GM12878 (cell line): ENCODE measurements around the gene MYRF. TPM values are rescaled to one million over a fixed set of nuclear protein-coding genes. Genes with fewer than 3 reads are reported as not detected.

Experiments
- CBX3 ChIP-seq: fragments of 200-600 bp; sonication (generic); IDR thresholded peaks from 2 replicates; pipeline ENCODE4 v1.6.1; 2016; ENCODE audit warnings: low read depth, borderline replicate concordance
- CEBPB ChIP-seq, 2 experiments: fragments of 150-350 bp in 1 of 2; IDR thresholded peaks; 2 replicates each; pipeline ENCODE4 v1.6.1; 2012 to 2014; ENCODE audit warnings: low read depth in 2 of 2, low read length in 2 of 2, borderline replicate concordance in 1 of 2, inconsistent platforms in 1 of 2
- CEBPZ ChIP-seq: fragments of 150-350 bp; IDR thresholded peaks from 2 replicates; pipeline ENCODE4 v1.6.1; 2016; ENCODE audit warnings: low read depth, low read length
- CTCF ChIP-seq, 3 experiments: IDR thresholded peaks in 2 of 3; conservative IDR thresholded peaks in 1 of 3; 2 replicates each; pipeline ENCODE4 v1.5.1; 2011; ENCODE audit warnings: low read depth in 3 of 3, low read length in 3 of 3, mild to moderate bottlenecking in 3 of 3, control low read depth in 2 of 3, moderate library complexity in 2 of 3, inconsistent platforms in 1 of 3, mixed read lengths in 1 of 3; ENCODE audit not compliant: control insufficient read depth in 2 of 3, insufficient read depth in 1 of 3; ENCODE audit errors: extremely low read depth in 1 of 3
- DPF2 ChIP-seq: fragments of 450-650 bp; IDR thresholded peaks from 2 replicates; pipeline ENCODE4 v1.6.1; 2017; ENCODE audit warnings: mild to moderate bottlenecking
- ESRRA ChIP-seq: IDR thresholded peaks from 2 replicates; pipeline ENCODE4 v1.6.1; 2012; ENCODE audit warnings: mild to moderate bottlenecking, low read length, improper control_type of control experiment
- GABPA ChIP-seq: IDR thresholded peaks from 2 replicates; pipeline ENCODE4 v1.6.1; 2014; ENCODE audit warnings: antibody characterized with exemption, low read depth, mild to moderate bottlenecking, inconsistent platforms
- HDAC6 ChIP-seq: fragments of 200-600 bp; sonication (generic); IDR thresholded peaks from one replicate; pipeline ENCODE4 v1.8.0; 2017; ENCODE audit warnings: antibody characterized with exemption; ENCODE audit not compliant: unreplicated experiment
- IKZF2 ChIP-seq, 2 experiments: fragments of 450-650 bp; IDR thresholded peaks; 2 replicates each; pipeline ENCODE4 v1.6.1; 2017; ENCODE audit warnings: mild to moderate bottlenecking in 2 of 2, moderate library complexity in 2 of 2
- MYB ChIP-seq: fragments of 150-350 bp; IDR thresholded peaks from 2 replicates; pipeline ENCODE4 v1.6.1; 2014; ENCODE audit warnings: mild to moderate bottlenecking, low read depth, low read length, borderline replicate concordance
- PAX8 ChIP-seq: fragments of 450-650 bp; IDR thresholded peaks from 2 replicates; pipeline ENCODE4 v1.6.1; 2017; ENCODE audit warnings: mild to moderate bottlenecking, moderate library complexity
- PKNOX1 ChIP-seq: fragments of 450-650 bp; IDR thresholded peaks from 2 replicates; pipeline ENCODE4 v1.6.1; 2016; ENCODE audit warnings: mild to moderate bottlenecking
- PML ChIP-seq: IDR thresholded peaks from 2 replicates; pipeline ENCODE4 v1.6.1; 2012; ENCODE audit warnings: low read length, inconsistent platforms
- POLR2A ChIP-seq: IDR thresholded peaks from 2 replicates; pipeline ENCODE4 v1.6.1; 2011; ENCODE audit warnings: low read depth, mild to moderate bottlenecking, low read length
- POLR2AphosphoS2 ChIP-seq: IDR thresholded peaks from 2 replicates; pipeline ENCODE4 v1.6.1; 2011; ENCODE audit warnings: low read depth, mild to moderate bottlenecking, low read length, improper control_type of control experiment, moderate library complexity
- POU2F2 ChIP-seq: IDR thresholded peaks from 3 replicates; pipeline ENCODE4 v1.6.1; 2011; ENCODE audit warnings: low read depth, mild to moderate bottlenecking, low read length, borderline replicate concordance
- SIX5 ChIP-seq: IDR thresholded peaks from 2 replicates; pipeline ENCODE4 v1.6.1; 2011; ENCODE audit warnings: mild to moderate bottlenecking, low read depth, low read length, moderate library complexity; ENCODE audit not compliant: severe bottlenecking
- SMARCA5 ChIP-seq: fragments of 450-650 bp; IDR thresholded peaks from 2 replicates; pipeline ENCODE4 v1.6.1; 2017; ENCODE audit warnings: mild to moderate bottlenecking
- SREBF1 ChIP-seq: IDR thresholded peaks from 2 replicates; pipeline ENCODE4 v1.6.1; 2012; ENCODE audit warnings: mild to moderate bottlenecking, low read length
- SRF ChIP-seq, 2 experiments: IDR thresholded peaks; 2 replicates each; pipeline ENCODE4 v1.6.1; 2011; ENCODE audit warnings: low read depth in 2 of 2, low read length in 2 of 2, mild to moderate bottlenecking in 1 of 2, moderate library complexity in 1 of 2
- TARDBP ChIP-seq: IDR thresholded peaks from 2 replicates; pipeline ENCODE4 v1.6.1; 2016; ENCODE audit warnings: borderline replicate concordance
- TBL1XR1 ChIP-seq: IDR thresholded peaks from 2 replicates; pipeline ENCODE4 v1.6.1; 2012; ENCODE audit warnings: low read depth, low read length, improper control_type of control experiment
- TCF7 ChIP-seq: IDR thresholded peaks from 2 replicates; pipeline ENCODE4 v1.6.1; 2014; ENCODE audit warnings: antibody characterized with exemption, borderline replicate concordance
- ZNF24 ChIP-seq: fragments of 450-650 bp; IDR thresholded peaks from 2 replicates; pipeline ENCODE4 v1.6.1; 2017; ENCODE audit warnings: antibody characterized with exemption, mild to moderate bottlenecking
- ZNF622 ChIP-seq: fragments of 450-650 bp; IDR thresholded peaks from 2 replicates; pipeline ENCODE4 v1.6.1; 2017; ENCODE audit warnings: mild to moderate bottlenecking, inconsistent platforms
- polyA plus RNA-seq, 11 experiments: library from polyadenylated mRNA; depleted of rRNA in 4 of 11; unstranded in 6 of 11; stranded (reverse) in 5 of 11; fragments of >200 nt; fragmentation: Nextera tagmentation in 4 of 11; fragmentation: Illumina TruSeq in 1 of 11; extraction: Ambion mirVana in 4 of 11; extraction: Trizol in 1 of 11; gene quantifications; 1 replicate in 1 of 11; 2 replicates in 10 of 11; pipeline versions ENCODE4 v1.2.1 to v1.2.3, GENCODE V29; 2011 to 2016; ENCODE audit warnings: inconsistent platforms in 2 of 11, missing spikeins in 2 of 11, low read depth in 1 of 11
- total RNA-seq, 4 experiments: library from RNA; depleted of rRNA in 3 of 4; stranded (reverse); fragments of >200 nt in 3 of 4; fragmentation: Illumina TruSeq in 1 of 4; extraction: Trizol in 1 of 4; gene quantifications; 2 replicates each; pipeline versions ENCODE4 v1.2.1 to v1.2.3, GENCODE V29; 2013 to 2021

MYRF gene
- total and polyA plus RNA-seq, 10 of the 15 experiments (the other 5 are each of a cell fraction or from before 2014, with no cell fraction given) = 0.27 to 15.6 (median 0.89) TPM

- peak; percentile 58; the same call in 1 of the 2 replicates for TF ChIP-seq PKNOX1
- TF ChIP-seq IKZF2 (IDR thresholded peaks at IDR 0.05) = peak; percentile 85 to 89
- TF ChIP-seq PML = peak; percentile 56; the same call in 1 of the 2 replicates
- TF ChIP-seq PAX8 = no peak
- no peak for TF ChIP-seq CBX3
- peak; percentile 23; the same call in 1 of the 2 replicates for TF ChIP-seq TARDBP
- no peak for TF ChIP-seq SRF (IDR thresholded peaks at IDR 0.05; ENCODE audit: low read depth in 2 of 2, low read length in 2 of 2)
- TF ChIP-seq MYB = no peak
- TF ChIP-seq CEBPB (IDR thresholded peaks at IDR 0.05; ENCODE audit: borderline replicate concordance in 1 of 2, low read depth in 2 of 2, low read length in 2 of 2) = peak in 1 of 2 experiments; percentile 5; a peak in 1 of 4 replicates
- TF ChIP-seq CEBPZ = no peak
- peak; percentile 84 for TF ChIP-seq POLR2A
- TF ChIP-seq CTCF (IDR thresholded peaks at IDR 0.05 in 2 of 3, conservative IDR thresholded peaks at IDR 0.05 in 1 of 3; ENCODE audit: control insufficient read depth in 2 of 3, extremely low read depth in 1 of 3, insufficient read depth in 1 of 3, low read depth in 3 of 3, low read length in 3 of 3) = peak in 2 of 3 experiments; percentile 9 to 14; a peak in 2 of 6 replicates
- no peak for TF ChIP-seq ESRRA
- peak; percentile 54; the same call in 1 of the 3 replicates for TF ChIP-seq POU2F2
- no peak; the same call in 1 of the 2 replicates for TF ChIP-seq TBL1XR1
- TF ChIP-seq POLR2AphosphoS2 = no peak
- no peak for TF ChIP-seq TCF7
- peak; percentile 78 for TF ChIP-seq DPF2
- TF ChIP-seq GABPA = no peak
- TF ChIP-seq ZNF622 = no peak
- TF ChIP-seq HDAC6 = no peak
- TF ChIP-seq ZNF24 = no peak
- TF ChIP-seq SMARCA5 = peak; percentile 50; the same call in 1 of the 2 replicates
- TF ChIP-seq SIX5 = no peak
- TF ChIP-seq SREBF1 = no peak; the same call in 1 of the 2 replicates
These were observed 75.3 kb downstream of the MYRF start, which contains the start of gene FADS2 (continued) for GRCh38 chr11:61827571-61828378.
